Peyer's patch (tissue), 4 donors: ENCODE data around the gene ADAMTS2.

Experiments used
- CTCF ChIP-seq, 6 experiments: fragments of 450-650 bp in 4 of 6; fragments of 200-600 bp in 2 of 6; sonication (generic) in 1 of 6; IDR thresholded peaks; one replicate each; pipeline ENCODE4 v1.5.1; 2017 to 2019; ENCODE audit warnings: antibody characterized with exemption in 6 of 6, mild to moderate bottlenecking in 3 of 6, moderate library complexity in 1 of 6
- POLR2A ChIP-seq, 2 donors: fragments of 450-650 bp; IDR thresholded peaks; one replicate each; pipeline ENCODE4 v1.5.1; 2017; ENCODE audit warnings: antibody characterized with exemption in 2 of 2, mild to moderate bottlenecking in 2 of 2, moderate library complexity in 2 of 2

- TF ChIP-seq CTCF (IDR thresholded peaks at IDR 0.05): no peak
- no peak for TF ChIP-seq POLR2A (IDR thresholded peaks at IDR 0.05)
Measured at GRCh38 chr5:179297486-179298180, 47.6 kb downstream of the ADAMTS2 start.
